ENCODE data around the gene ZPR1. TPM values are rescaled to one million over a fixed set of nuclear protein-coding genes. Genes with fewer than 3 reads are reported as not detected.

ZPR1 gene
- total RNA-seq, 1 donor: 36.2 TPM

DNA sequence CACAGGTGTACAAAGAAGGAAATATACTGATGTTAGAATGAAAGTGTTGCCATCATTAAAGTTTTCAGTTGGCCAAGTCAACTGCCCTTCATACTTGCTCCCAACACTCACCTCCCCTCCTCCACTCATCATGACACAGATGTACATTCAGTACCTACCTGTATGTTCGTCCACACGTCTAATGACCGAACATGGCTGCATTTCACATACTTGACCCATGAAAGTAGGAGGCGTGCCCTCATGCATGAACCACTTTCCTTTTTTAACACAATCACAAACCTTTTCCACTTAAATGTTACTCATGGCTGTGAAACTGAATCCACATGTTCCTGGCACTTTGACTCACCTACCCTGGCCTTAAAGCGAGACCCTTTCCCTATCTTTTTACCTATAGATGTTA, 11.8 kb downstream of the ZPR1 start:
- no peak for DNase-seq (ENCODE audit: insufficient read length, low spot score, missing footprints)
- Histone ChIP-seq H3K4me2 (ENCODE audit: insufficient read depth, low read length) (no peak overlapping the region), H4K20me1 (ENCODE audit: insufficient read depth, low read length) (peaks cover 7% of the 10 kb centered on the region), H3K4me3 (ENCODE audit: insufficient read depth, low read length) (no peak overlapping the region), H3K9me3 (ENCODE audit: low read depth, low read length) (no peaks in the 10 kb centered on the region), H3K27me3 (ENCODE audit: insufficient read depth, low read length) (no peaks in the 10 kb centered on the region), H3K79me2 (ENCODE audit: insufficient read depth, low read length) (peaks cover 17% of the 10 kb centered on the region), H3K36me3 (ENCODE audit: insufficient read depth, low read length) (peaks cover 48% of the 10 kb centered on the region), H3K4me1 (ENCODE audit: insufficient read depth, low read length) (peaks cover 21% of the 10 kb centered on the region), H2AFZ (ENCODE audit: low read length) (no peak overlapping the region), H3K27ac (ENCODE audit: low read depth, low read length) (no peak overlapping the region)
- TF ChIP-seq CTCF (IDR thresholded peaks at IDR 0.05; ENCODE audit: extremely low read depth, low read depth, low read length): no peak

DNA sequence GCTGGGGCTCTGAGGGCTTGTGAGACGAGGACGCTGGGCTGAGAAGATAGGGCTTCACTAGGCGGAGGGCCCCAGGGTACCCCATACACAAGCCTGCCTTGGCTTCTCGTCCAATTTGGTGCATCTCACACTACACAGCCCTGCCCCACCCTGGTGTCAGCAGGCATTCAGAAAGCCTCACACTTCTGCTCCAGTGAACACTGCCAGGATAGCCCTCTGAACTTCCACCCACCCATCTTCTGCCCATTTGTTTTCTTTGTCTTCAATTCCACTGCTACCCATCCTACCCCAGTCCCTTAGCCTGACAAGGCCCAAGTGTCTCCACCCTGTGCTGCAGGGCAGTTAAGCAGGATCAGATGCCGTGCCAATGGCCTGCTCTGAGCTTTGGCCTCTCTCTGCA, 13.2 kb downstream of the ZPR1 start:
- H3K36me3 ChIP-seq (ENCODE audit: insufficient read depth, low read length): peaks cover 37% of the 10 kb centered on the region
- no peak overlapping the region for H3K27ac ChIP-seq (ENCODE audit: low read depth, low read length)
- no peaks in the 10 kb centered on the region for H4K20me1 ChIP-seq (ENCODE audit: insufficient read depth, low read length)
- H3K79me2 ChIP-seq (ENCODE audit: insufficient read depth, low read length): peaks cover 26% of the 10 kb centered on the region
- H3K9me3 ChIP-seq (ENCODE audit: low read depth, low read length): no peaks in the 10 kb centered on the region
- peaks cover 21% of the 10 kb centered on the region for H3K4me1 ChIP-seq (ENCODE audit: insufficient read depth, low read length)
- H2AFZ ChIP-seq (ENCODE audit: low read length): no peak overlapping the region
- no peak overlapping the region for H3K4me3 ChIP-seq (ENCODE audit: insufficient read depth, low read length)
- TF ChIP-seq CTCF (IDR thresholded peaks at IDR 0.05; ENCODE audit: extremely low read depth, low read depth, low read length): no peak
- peak; percentile 66 for DNase-seq (ENCODE audit: insufficient read length, low spot score, missing footprints)
- H3K27me3 ChIP-seq (ENCODE audit: insufficient read depth, low read length): no peaks in the 10 kb centered on the region
- H3K4me2 ChIP-seq (ENCODE audit: insufficient read depth, low read length): no peak overlapping the region

GRCh38 chr11:116773203-116774097, 14.4 kb downstream of the ZPR1 start:
- no peaks in the 10 kb centered on the region for H4K20me1 ChIP-seq (ENCODE audit: insufficient read depth, low read length)
- peak; percentile 62 for DNase-seq (ENCODE audit: insufficient read length, low spot score, missing footprints)
- H2AFZ ChIP-seq (ENCODE audit: low read length): peak overlapping the region; percentile 76

More at GRCh38 chr11:116773203-116774097, 14.4 kb downstream of the ZPR1 start:
- no peak for TF ChIP-seq CTCF (IDR thresholded peaks at IDR 0.05; ENCODE audit: extremely low read depth, low read depth, low read length)
- Histone ChIP-seq H3K9me3 (ENCODE audit: low read depth, low read length) (no peaks in the 10 kb centered on the region), H3K4me3 (ENCODE audit: insufficient read depth, low read length) (peak overlapping the region; percentile 87), H3K4me2 (ENCODE audit: insufficient read depth, low read length) (peak overlapping the region; percentile 90), H3K79me2 (ENCODE audit: insufficient read depth, low read length) (peaks cover 30% of the 10 kb centered on the region), H3K4me1 (ENCODE audit: insufficient read depth, low read length) (peaks cover 21% of the 10 kb centered on the region), H3K36me3 (ENCODE audit: insufficient read depth, low read length) (peaks cover 31% of the 10 kb centered on the region), H3K27me3 (ENCODE audit: insufficient read depth, low read length) (no peaks in the 10 kb centered on the region), H3K27ac (ENCODE audit: low read depth, low read length) (peak overlapping the region; percentile 60)
